ENCODE data around the gene IQCN.

The IQCN gene

GRCh38 chr19:18310118-18310909 lies 36.1 kb upstream of the IQCN start:
- H3K27ac ChIP-seq = no peak overlapping the region
- peaks cover 10% of the 10 kb centered on the region for H3K4me1 ChIP-seq (ENCODE audit: low read depth, poor library complexity, severe bottlenecking)
- H3K4me2 ChIP-seq = no peak overlapping the region
- H3K4me3 ChIP-seq (IDR thresholded peaks at IDR 0.05; ENCODE audit: insufficient read depth, low read depth, low read length) = no peak overlapping the region
- no peaks in the 10 kb centered on the region for H3K27me3 ChIP-seq (ENCODE audit: insufficient read depth, low read depth)
- TF ChIP-seq CTCF (conservative IDR thresholded peaks at IDR 0.05; ENCODE audit: low read depth, low read length) = no peak
- H3K79me2 ChIP-seq (ENCODE audit: insufficient read depth, low read depth) = no peaks in the 10 kb centered on the region; the same call in 1 of the 2 replicates
- no peaks in the 10 kb centered on the region for H4K20me1 ChIP-seq (ENCODE audit: insufficient read depth)
- H3K9ac ChIP-seq = no peak overlapping the region
- H2AFZ ChIP-seq (ENCODE audit: low read depth) = no peak overlapping the region
- H3K36me3 ChIP-seq (ENCODE audit: insufficient read depth) = no peaks in the 10 kb centered on the region; the same call in 1 of the 2 replicates

- H3K36me3 ChIP-seq (ENCODE audit: insufficient read depth) = no peaks in the 10 kb centered on the region; the same call in 1 of the 2 replicates
- H3K79me2 ChIP-seq (ENCODE audit: insufficient read depth, low read depth) = no peaks in the 10 kb centered on the region
- H4K20me1 ChIP-seq (ENCODE audit: insufficient read depth) = no peaks in the 10 kb centered on the region
- no peak overlapping the region for H3K9ac ChIP-seq
- H3K4me3 ChIP-seq (IDR thresholded peaks at IDR 0.05; ENCODE audit: insufficient read depth, low read depth, low read length) = no peak overlapping the region
- H2AFZ ChIP-seq (ENCODE audit: low read depth) = no peak overlapping the region
- no peaks in the 10 kb centered on the region for H3K27me3 ChIP-seq (ENCODE audit: insufficient read depth, low read depth)
- no peak overlapping the region for H3K4me2 ChIP-seq
- no peak overlapping the region for H3K27ac ChIP-seq
- TF ChIP-seq CTCF (conservative IDR thresholded peaks at IDR 0.05; ENCODE audit: low read depth, low read length) = no peak
- H3K4me1 ChIP-seq (ENCODE audit: low read depth, poor library complexity, severe bottlenecking) = peaks cover 17% of the 10 kb centered on the region
Observed at GRCh38 chr19:18309525-18310064, 35.3 kb upstream of the IQCN start.

GRCh38 chr19:18308948-18309325 lies 34.7 kb upstream of the IQCN start:
- H3K27me3 ChIP-seq (ENCODE audit: insufficient read depth, low read depth) = no peaks in the 10 kb centered on the region
- TF ChIP-seq CTCF (conservative IDR thresholded peaks at IDR 0.05; ENCODE audit: low read depth, low read length) = no peak
- peaks cover 24% of the 10 kb centered on the region for H3K4me1 ChIP-seq (ENCODE audit: low read depth, poor library complexity, severe bottlenecking)
- H3K79me2 ChIP-seq (ENCODE audit: insufficient read depth, low read depth) = no peaks in the 10 kb centered on the region
- H3K27ac ChIP-seq = no peak overlapping the region
- H3K4me2 ChIP-seq = no peak overlapping the region
- no peaks in the 10 kb centered on the region; the same call in 1 of the 2 replicates for H3K36me3 ChIP-seq (ENCODE audit: insufficient read depth)
- no peak overlapping the region for H3K4me3 ChIP-seq (IDR thresholded peaks at IDR 0.05; ENCODE audit: insufficient read depth, low read depth, low read length)
- no peaks in the 10 kb centered on the region for H4K20me1 ChIP-seq (ENCODE audit: insufficient read depth)
- H3K9ac ChIP-seq = no peak overlapping the region
- no peak overlapping the region for H2AFZ ChIP-seq (ENCODE audit: low read depth)

GRCh38 chr19:18308051-18308947 lies 34.0 kb upstream of the IQCN start:
- Histone ChIP-seq H4K20me1 (ENCODE audit: insufficient read depth) (no peaks in the 10 kb centered on the region), H2AFZ (ENCODE audit: low read depth) (no peak overlapping the region), H3K27me3 (ENCODE audit: insufficient read depth, low read depth) (no peaks in the 10 kb centered on the region), H3K36me3 (ENCODE audit: insufficient read depth) (no peaks in the 10 kb centered on the region; the same call in 1 of the 2 replicates), H3K27ac (no peak overlapping the region), H3K4me2 (no peak overlapping the region), H3K4me1 (ENCODE audit: low read depth, poor library complexity, severe bottlenecking) (peaks cover 30% of the 10 kb centered on the region), H3K4me3 (IDR thresholded peaks at IDR 0.05; ENCODE audit: insufficient read depth, low read depth, low read length) (no peak overlapping the region), H3K79me2 (ENCODE audit: insufficient read depth, low read depth) (no peaks in the 10 kb centered on the region), H3K9ac (no peak overlapping the region)
- no peak for TF ChIP-seq CTCF (conservative IDR thresholded peaks at IDR 0.05; ENCODE audit: low read depth, low read length)
